Measurements from ENCODE around the gene CCT2. TPM values are rescaled to one million over a fixed set of nuclear protein-coding genes. Genes with fewer than 3 reads are reported as not detected.

CCT2 gene
- total RNA-seq, 4 donors from 2014 or later = 45.4 to 164 (median 156) TPM

DNA sequence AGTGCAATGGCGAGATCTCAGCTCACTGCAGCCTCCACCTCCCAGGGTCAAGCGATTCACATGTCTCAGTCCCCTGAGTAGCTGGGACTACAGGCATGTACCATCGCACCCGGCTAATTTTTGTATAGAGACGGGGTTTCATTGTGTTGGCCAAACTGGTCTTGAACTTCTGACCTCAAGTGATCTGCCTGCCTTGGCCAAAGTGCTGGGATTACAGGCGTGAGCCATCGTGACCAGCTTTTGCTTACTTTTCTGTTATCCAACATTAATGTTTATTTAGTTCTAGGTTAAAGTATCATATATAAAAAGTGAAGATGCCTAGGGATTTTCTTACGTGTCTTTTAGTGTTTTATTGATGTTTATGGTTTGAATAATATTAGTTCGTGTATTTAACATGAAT is 28.9 kb upstream of the CCT2 start:
- H3K36me3 ChIP-seq = no peaks in the 10 kb centered on the region
- H3K27ac ChIP-seq = no peak overlapping the region
- DNase-seq = no peak
- TF ChIP-seq POLR2A (IDR thresholded peaks at IDR 0.05) = no peak
- TF ChIP-seq, protein P1, sequence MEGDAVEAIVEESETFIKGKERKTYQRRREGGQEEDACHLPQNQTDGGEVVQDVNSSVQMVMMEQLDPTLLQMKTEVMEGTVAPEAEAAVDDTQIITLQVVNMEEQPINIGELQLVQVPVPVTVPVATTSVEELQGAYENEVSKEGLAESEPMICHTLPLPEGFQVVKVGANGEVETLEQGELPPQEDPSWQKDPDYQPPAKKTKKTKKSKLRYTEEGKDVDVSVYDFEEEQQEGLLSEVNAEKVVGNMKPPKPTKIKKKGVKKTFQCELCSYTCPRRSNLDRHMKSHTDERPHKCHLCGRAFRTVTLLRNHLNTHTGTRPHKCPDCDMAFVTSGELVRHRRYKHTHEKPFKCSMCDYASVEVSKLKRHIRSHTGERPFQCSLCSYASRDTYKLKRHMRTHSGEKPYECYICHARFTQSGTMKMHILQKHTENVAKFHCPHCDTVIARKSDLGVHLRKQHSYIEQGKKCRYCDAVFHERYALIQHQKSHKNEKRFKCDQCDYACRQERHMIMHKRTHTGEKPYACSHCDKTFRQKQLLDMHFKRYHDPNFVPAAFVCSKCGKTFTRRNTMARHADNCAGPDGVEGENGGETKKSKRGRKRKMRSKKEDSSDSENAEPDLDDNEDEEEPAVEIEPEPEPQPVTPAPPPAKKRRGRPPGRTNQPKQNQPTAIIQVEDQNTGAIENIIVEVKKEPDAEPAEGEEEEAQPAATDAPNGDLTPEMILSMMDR (IDR thresholded peaks at IDR 0.05) = no peak
- H3K27me3 ChIP-seq = no peaks in the 10 kb centered on the region
- H3K4me3 ChIP-seq = no peak overlapping the region
- intact Hi-C loops (cut with DNase I) = no loop called here
- H3K4me1 ChIP-seq = peaks cover 0 to 21% (median 0%) of the 10 kb centered on the region in 3 donors
- 85 to 90% methylated on average over 9 of the region's 9 CpGs for WGBS, 2 donors
- no peaks in the 10 kb centered on the region for H3K9me3 ChIP-seq

DNA sequence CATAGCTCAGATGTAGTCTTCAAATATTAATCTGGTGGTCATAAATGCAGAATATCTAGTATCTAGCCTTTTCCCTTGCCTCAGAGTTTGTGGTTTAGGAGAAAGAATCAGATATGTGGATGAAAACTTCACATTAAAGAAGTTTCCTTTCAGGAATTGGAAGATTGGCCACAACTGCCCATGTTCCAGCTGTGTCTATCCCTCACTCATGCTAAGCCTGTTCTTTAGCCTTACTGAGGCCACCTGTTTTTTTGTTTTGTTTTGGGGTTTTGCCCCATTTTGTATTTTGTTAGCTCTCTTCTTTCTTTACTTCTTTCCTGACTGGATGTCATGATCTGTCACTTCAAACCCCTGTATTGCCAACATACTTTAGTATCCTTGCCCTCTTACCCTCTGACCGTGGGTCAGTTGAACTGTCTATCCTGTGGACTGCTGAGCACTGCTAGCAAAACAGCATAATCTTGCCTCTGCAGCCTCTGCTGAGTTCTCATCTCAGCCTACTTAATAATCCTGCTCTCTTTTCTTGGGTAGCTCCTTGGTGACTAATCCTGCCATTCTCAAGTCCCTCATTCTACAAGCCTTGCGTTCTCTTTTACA is 22.0 kb upstream of the CCT2 start:
- H3K27me3 ChIP-seq = no peaks in the 10 kb centered on the region
- no peak overlapping the region for H3K27ac ChIP-seq
- DNase-seq = no peak
- TF ChIP-seq POLR2A (IDR thresholded peaks at IDR 0.05) = no peak
- TF ChIP-seq, protein P1 (IDR thresholded peaks at IDR 0.05) = no peak
- H3K4me1 ChIP-seq = peaks cover 0 to 2% (median 0%) of the 10 kb centered on the region in 3 donors
- no peaks in the 10 kb centered on the region for H3K9me3 ChIP-seq
- H3K36me3 ChIP-seq = peaks cover 0 to 38% (median 0%) of the 10 kb centered on the region in 3 donors
- WGBS, 2 donors = 90 to 98% methylated on average over 2 of the region's 2 CpGs
- H3K4me3 ChIP-seq = no peak overlapping the region
- intact Hi-C loops (cut with DNase I) = no loop called here

- H3K27ac ChIP-seq = no peak overlapping the region
- peaks cover 0 to 59% (median 0%) of the 10 kb centered on the region in 3 donors for H3K36me3 ChIP-seq
- TF ChIP-seq POLR2A (IDR thresholded peaks at IDR 0.05) = no peak
- TF ChIP-seq, protein P1 (IDR thresholded peaks at IDR 0.05) = no peak
- no peak for DNase-seq
- no peaks in the 10 kb centered on the region for H3K9me3 ChIP-seq
- H3K27me3 ChIP-seq = no peaks in the 10 kb centered on the region
- WGBS, 2 donors = 74 to 78% methylated on average over 3 of the region's 3 CpGs
- H3K4me3 ChIP-seq = no peak overlapping the region
- intact Hi-C loops (cut with DNase I) = no loop called here
- peaks cover 0 to 11% (median 0%) of the 10 kb centered on the region in 3 donors for H3K4me1 ChIP-seq
These were observed 18.7 kb upstream of the CCT2 start for GRCh38 chr12:69566603-69567002.

DNA sequence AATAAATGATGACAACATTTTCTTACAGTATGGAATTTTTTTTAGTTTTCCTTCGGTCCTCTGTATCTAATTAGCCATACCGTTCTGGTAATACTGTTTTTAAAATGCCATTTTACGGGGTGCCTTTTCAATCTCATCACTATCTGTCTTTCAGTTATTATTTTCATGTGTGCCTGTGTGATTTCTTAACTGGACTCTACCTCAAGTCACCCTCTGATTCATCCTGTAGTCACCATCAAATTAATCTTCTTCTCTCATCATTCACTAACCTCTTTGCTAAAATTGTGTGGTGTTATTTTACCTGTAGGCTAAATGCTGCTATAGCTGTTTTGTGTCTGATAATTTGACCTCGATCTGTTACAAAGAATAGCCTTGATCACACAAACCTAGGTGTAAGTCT is 16.0 kb upstream of the CCT2 start:
- H3K27ac ChIP-seq = no peak overlapping the region
- no peaks in the 10 kb centered on the region for H3K27me3 ChIP-seq
- intact Hi-C loops (cut with DNase I) = no loop called here
- WGBS, 2 donors = 60 to 67% methylated on average over 4 of the region's 4 CpGs
- TF ChIP-seq POLR2A (IDR thresholded peaks at IDR 0.05) = no peak
- TF ChIP-seq, protein P1 (IDR thresholded peaks at IDR 0.05) = no peak
- H3K36me3 ChIP-seq = peaks cover 0 to 64% (median 3%) of the 10 kb centered on the region in 3 donors
- H3K9me3 ChIP-seq = no peaks in the 10 kb centered on the region
- no peak for DNase-seq
- H3K4me1 ChIP-seq = peaks cover 0 to 11% (median 0%) of the 10 kb centered on the region in 3 donors
- H3K4me3 ChIP-seq = no peak overlapping the region

DNA sequence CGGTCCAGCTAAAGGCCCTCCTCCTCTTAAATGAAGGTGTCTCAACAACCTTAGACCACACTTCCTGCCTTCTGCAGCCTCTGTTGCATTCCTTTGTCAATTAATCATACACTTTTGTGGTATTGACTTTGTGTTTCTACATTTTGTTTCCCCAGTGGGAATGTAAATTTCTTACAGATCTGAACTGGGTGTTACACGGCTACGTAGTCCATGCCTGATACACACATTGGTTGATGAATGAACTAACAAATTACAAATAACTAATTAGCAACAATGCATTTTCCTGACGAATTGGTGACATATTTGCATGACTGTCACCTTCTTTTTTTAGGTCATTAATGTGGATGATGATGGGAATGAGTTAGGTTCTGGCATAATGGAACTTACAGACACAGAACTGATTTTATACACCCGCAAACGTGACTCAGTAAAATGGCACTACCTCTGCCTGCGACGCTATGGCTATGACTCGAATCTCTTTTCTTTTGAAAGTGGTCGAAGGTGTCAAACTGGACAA is 15.2 kb upstream of the CCT2 start:
- intact Hi-C loops (cut with DNase I) = no loop called here
- peaks cover 8 to 64% (median 11%) of the 10 kb centered on the region in 3 donors for H3K36me3 ChIP-seq
- DNase-seq = no peak
- H3K27me3 ChIP-seq = no peaks in the 10 kb centered on the region
- H3K9me3 ChIP-seq = no peaks in the 10 kb centered on the region
- WGBS, 2 donors = 81 to 91% methylated on average over 10 of the region's 10 CpGs
- H3K4me1 ChIP-seq = peaks cover 0 to 11% (median 0%) of the 10 kb centered on the region in 3 donors
- H3K27ac ChIP-seq = no peak overlapping the region
- no peak for TF ChIP-seq POLR2A (IDR thresholded peaks at IDR 0.05)
- H3K4me3 ChIP-seq = no peak overlapping the region

Measured in esophagus squamous epithelium (tissue), 5 donors.